PC-3 (cell line): ENCODE data around the gene LRRTM4. TPM values are rescaled to one million over a fixed set of nuclear protein-coding genes. Genes with fewer than 3 reads are reported as not detected.

Source experiments
- ATAC-seq: fragments of 200-7000 bp; cut with Tn5 transposase; 2 replicates; pipeline ENCODE4 v1.9.1; 2020; ENCODE audit warnings: mild to moderate bottlenecking, moderate library complexity
- BruUV-seq: library from RNA; stranded (reverse); fragments of 400-500 nt; replicated peaks from 2 replicates; lab custom pipeline; 2021; lab: Mats Ljungman, UMichigan
- CTCF ChIA-PET: fragments of 300-600 bp; sonication (Branson Sonifier 250); formaldehyde crosslinking; loops from one replicate; lab custom pipeline; 2022; ENCODE audit warnings: antibody characterized with exemption; lab: Charles Lee
- POLR2A ChIA-PET: fragments of 300-600 bp; sonication (Branson Sonifier 250); formaldehyde crosslinking; loops from one replicate; lab custom pipeline; 2022; ENCODE audit warnings: antibody characterized with exemption; ENCODE audit not compliant: unreplicated experiment; lab: Charles Lee
- DNase-seq: peaks from one replicate; pipeline ENCODE4 v3.0.0-alpha.2; 2015
- H2AFZ ChIP-seq: fragments of 300-600 bp; sonication (generic); 2 replicates; pipeline ENCODE4 v1.6.0; 2016; ENCODE audit warnings: antibody characterized with exemption, low read length
- H3F3A ChIP-seq: fragments of 300-600 bp; sonication (generic); one replicate; pipeline ENCODE4 v1.6.0; 2017; ENCODE audit warnings: antibody characterized with exemption, low read length, control low read depth, mild to moderate bottlenecking; ENCODE audit not compliant: unreplicated experiment
- H3K27ac ChIP-seq: fragments of 300-600 bp; sonication (generic); 2 replicates; pipeline ENCODE4 v1.5.1; 2016; ENCODE audit warnings: mild to moderate bottlenecking, low read length
- H3K27me3 ChIP-seq: fragments of 300-600 bp; sonication (generic); 2 replicates; pipeline ENCODE4 v1.6.1; 2016; ENCODE audit warnings: low read length, mixed read lengths
- H3K36me3 ChIP-seq: fragments of 300-600 bp; sonication (generic); 2 replicates; pipeline ENCODE4 v1.6.1; 2016; ENCODE audit warnings: low read depth, mixed run types, low read length, mixed read lengths
- H3K4me1 ChIP-seq: fragments of 300-600 bp; sonication (generic); 2 replicates; pipeline ENCODE4 v1.5.1; 2016; ENCODE audit warnings: low read length; ENCODE audit not compliant: insufficient read depth
- H3K4me2 ChIP-seq: fragments of 300-600 bp; sonication (generic); 2 replicates; pipeline ENCODE4 v1.6.0; 2016; ENCODE audit warnings: low read length
- H3K4me3 ChIP-seq: fragments of 300-600 bp; sonication (generic); 2 replicates; pipeline ENCODE4 v1.5.1; 2016; ENCODE audit warnings: mild to moderate bottlenecking, low read length, mixed read lengths
- H3K79me2 ChIP-seq: fragments of 300-600 bp; sonication (generic); 2 replicates; pipeline ENCODE4 v1.6.1; 2017; ENCODE audit warnings: low read length, mixed read lengths
- H3K9ac ChIP-seq: fragments of 300-600 bp; sonication (generic); 2 replicates; pipeline ENCODE4 v1.6.0; 2016; ENCODE audit warnings: mild to moderate bottlenecking, low read length
- H3K9me2 ChIP-seq: fragments of 300-600 bp; sonication (generic); replicated peaks from 2 replicates; pipeline ENCODE4 v1.6.1; 2016; ENCODE audit warnings: mixed run types, low read length, mixed read lengths
- H3K9me3 ChIP-seq: fragments of 300-600 bp; sonication (generic); 2 replicates; pipeline ENCODE4 v1.6.1; 2016; ENCODE audit warnings: low read length, mixed read lengths
- H4K20me1 ChIP-seq: fragments of 300-600 bp; sonication (generic); 2 replicates; pipeline ENCODE4 v1.6.1; 2016; ENCODE audit warnings: low read length, mixed read lengths
- EZH2 ChIP-seq: fragments of 300-600 bp; sonication (generic); IDR thresholded peaks from one replicate; pipeline ENCODE4 v1.6.1; 2017; ENCODE audit warnings: antibody characterized with exemption, mild to moderate bottlenecking, low read length; ENCODE audit not compliant: unreplicated experiment
- EZH2phosphoT487 ChIP-seq: fragments of 300-600 bp; sonication (generic); IDR thresholded peaks from 2 replicates; pipeline ENCODE4 v1.6.1; 2018; ENCODE audit warnings: mild to moderate bottlenecking, antibody characterized with exemption, low read length, borderline replicate concordance
- intact Hi-C: fragments of 100-400 bp; cut with micrococcal nuclease; formaldehyde crosslinking; loops from 2 replicates; pipeline ENCODE4 v1.9.0; 2023
- total RNA-seq: library from RNA; depleted of rRNA; stranded (reverse); fragments of >200 nt; gene quantifications from 2 replicates; pipeline ENCODE4 v1.2.3, GENCODE V29; 2014
- TF ChIP-seq, protein P1 (sequence below): fragments of 300-600 bp; sonication (generic); conservative IDR thresholded peaks from 2 replicates; pipeline ENCODE4 v1.5.1; 2017; ENCODE audit warnings: antibody characterized with exemption, low read depth, mild to moderate bottlenecking, low read length

LRRTM4 gene
- total RNA-seq, 1 experiment from 2014 or later, result not detected

DNA sequence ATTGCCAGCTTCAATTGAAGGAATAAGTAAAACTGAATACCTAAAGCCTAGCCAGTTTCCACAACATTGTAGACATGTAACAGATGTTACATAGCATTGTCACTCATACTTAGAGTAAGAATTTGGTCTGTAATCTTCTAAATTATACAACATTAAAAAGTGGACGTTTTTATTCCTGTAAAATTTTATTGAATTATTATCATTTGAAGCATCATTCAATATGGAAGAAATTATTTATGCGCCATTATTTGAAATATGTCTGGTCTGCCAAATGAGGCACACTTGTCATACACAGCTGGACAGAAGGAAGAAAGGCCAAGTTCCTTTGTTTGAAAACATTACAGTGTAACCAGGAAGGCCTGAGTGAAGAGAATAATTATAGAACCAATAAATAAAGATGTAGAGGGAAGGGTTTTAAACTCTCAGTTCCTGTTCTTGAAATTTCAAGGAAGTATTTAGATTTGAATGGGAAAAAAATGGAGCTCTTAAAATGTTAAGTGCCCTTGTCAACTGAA, 575.5 kb downstream of the LRRTM4 start:
- H3K9ac ChIP-seq, result no peak overlapping the region
- ATAC-seq (no peak), DNase-seq (no peak)
- TF ChIP-seq, protein P1, sequence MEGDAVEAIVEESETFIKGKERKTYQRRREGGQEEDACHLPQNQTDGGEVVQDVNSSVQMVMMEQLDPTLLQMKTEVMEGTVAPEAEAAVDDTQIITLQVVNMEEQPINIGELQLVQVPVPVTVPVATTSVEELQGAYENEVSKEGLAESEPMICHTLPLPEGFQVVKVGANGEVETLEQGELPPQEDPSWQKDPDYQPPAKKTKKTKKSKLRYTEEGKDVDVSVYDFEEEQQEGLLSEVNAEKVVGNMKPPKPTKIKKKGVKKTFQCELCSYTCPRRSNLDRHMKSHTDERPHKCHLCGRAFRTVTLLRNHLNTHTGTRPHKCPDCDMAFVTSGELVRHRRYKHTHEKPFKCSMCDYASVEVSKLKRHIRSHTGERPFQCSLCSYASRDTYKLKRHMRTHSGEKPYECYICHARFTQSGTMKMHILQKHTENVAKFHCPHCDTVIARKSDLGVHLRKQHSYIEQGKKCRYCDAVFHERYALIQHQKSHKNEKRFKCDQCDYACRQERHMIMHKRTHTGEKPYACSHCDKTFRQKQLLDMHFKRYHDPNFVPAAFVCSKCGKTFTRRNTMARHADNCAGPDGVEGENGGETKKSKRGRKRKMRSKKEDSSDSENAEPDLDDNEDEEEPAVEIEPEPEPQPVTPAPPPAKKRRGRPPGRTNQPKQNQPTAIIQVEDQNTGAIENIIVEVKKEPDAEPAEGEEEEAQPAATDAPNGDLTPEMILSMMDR, result no peak
- no peak for TF ChIP-seq EZH2
- BruUV-seq, result no TSS peak
- no peaks in the 10 kb centered on the region for H3F3A ChIP-seq
- H4K20me1 ChIP-seq, result no peaks in the 10 kb centered on the region
- ChIA-PET POLR2A (no interaction called here), CTCF (no interaction called here)
- no peak overlapping the region for H3K27ac ChIP-seq
- H3K4me2 ChIP-seq, result no peak overlapping the region
- no peaks in the 10 kb centered on the region for H3K4me1 ChIP-seq
- intact Hi-C loops, result no loop called here
- no peaks in the 10 kb centered on the region for H3K27me3 ChIP-seq
- 0 out of 2 replicates have a peak, but pooled peaks cover 8% of the 10 kb centered on the region for H3K9me3 ChIP-seq
- no peaks in the 10 kb centered on the region for H3K79me2 ChIP-seq
- H3K4me3 ChIP-seq, result no peak overlapping the region
- no peak overlapping the region for H2AFZ ChIP-seq
- H3K9me2 ChIP-seq, result no peaks in the 10 kb centered on the region
- no peaks in the 10 kb centered on the region for H3K36me3 ChIP-seq

DNA sequence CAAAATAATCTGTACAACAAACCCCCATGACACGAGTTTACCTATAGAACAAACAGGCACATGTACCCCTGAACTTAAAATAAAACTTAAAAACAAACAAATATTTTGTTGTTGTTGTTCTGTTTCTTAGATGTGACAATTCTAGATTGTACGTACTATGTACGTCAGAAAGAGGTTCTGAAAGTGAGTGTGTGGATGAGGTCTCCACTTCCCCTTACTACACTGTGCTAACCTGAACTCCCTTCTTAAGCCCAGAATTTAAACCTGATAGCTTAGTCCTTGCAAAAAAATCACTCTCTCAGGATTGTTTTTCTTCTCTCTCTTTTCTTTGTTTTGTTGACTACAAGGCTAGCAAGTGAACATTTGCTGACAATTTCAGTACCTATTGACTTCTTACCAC, 581.6 kb downstream of the LRRTM4 start:
- no peak for ATAC-seq
- POLR2A ChIA-PET, result no interaction called here
- no TSS peak for BruUV-seq

DNA sequence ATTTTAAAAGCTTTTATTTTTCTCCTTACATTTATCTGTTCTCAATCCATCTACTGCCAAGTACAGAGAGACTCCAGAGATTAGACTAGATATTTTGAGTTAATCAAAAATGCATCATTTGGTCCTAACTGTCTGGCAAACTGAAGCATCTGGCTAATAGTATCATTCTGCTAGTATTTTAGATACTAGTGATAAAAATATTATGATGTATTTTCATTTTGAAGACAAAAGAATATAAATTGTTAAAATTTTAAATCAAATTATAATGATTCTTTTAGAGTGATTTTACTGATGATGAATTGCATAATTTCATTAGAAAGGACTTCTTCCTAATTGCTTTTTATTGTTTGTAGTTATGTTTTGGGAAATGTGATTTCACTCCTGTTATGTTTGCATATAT, 584.0 kb downstream of the LRRTM4 start:
- no TSS peak for BruUV-seq
- intact Hi-C loops, result no loop called here
- no peak overlapping the region for H2AFZ ChIP-seq
- no peak overlapping the region for H3K27ac ChIP-seq
- no peaks in the 10 kb centered on the region for H3F3A ChIP-seq
- TF ChIP-seq EZH2phosphoT487, result no peak
- TF ChIP-seq, protein P1, result no peak
- TF ChIP-seq EZH2, result no peak
- POLR2A ChIA-PET, result no interaction called here
- no peak overlapping the region for H3K9ac ChIP-seq
- H3K9me3 ChIP-seq, result no peaks in the 10 kb centered on the region; the same call in 1 of the 2 replicates
- no peaks in the 10 kb centered on the region for H3K9me2 ChIP-seq
- no peaks in the 10 kb centered on the region for H3K4me1 ChIP-seq
- no peaks in the 10 kb centered on the region for H3K79me2 ChIP-seq
- H3K4me3 ChIP-seq, result no peak overlapping the region
- no peaks in the 10 kb centered on the region for H3K27me3 ChIP-seq
- DNase-seq (no peak), ATAC-seq (no peak)
- CTCF ChIA-PET, result no interaction called here
- no peak overlapping the region for H3K4me2 ChIP-seq
- no peaks in the 10 kb centered on the region for H3K36me3 ChIP-seq
- H4K20me1 ChIP-seq, result no peaks in the 10 kb centered on the region

More for the DNA sequence above, 581.6 kb downstream of the LRRTM4 start:
- Histone ChIP-seq H3K9ac (no peak overlapping the region), H3K36me3 (no peaks in the 10 kb centered on the region), H4K20me1 (no peaks in the 10 kb centered on the region), H3K27ac (no peak overlapping the region), H3K9me2 (no peaks in the 10 kb centered on the region), H3K4me2 (no peak overlapping the region), H3K79me2 (no peaks in the 10 kb centered on the region), H3F3A (no peaks in the 10 kb centered on the region), H2AFZ (no peak overlapping the region), H3K4me1 (no peaks in the 10 kb centered on the region), H3K27me3 (no peaks in the 10 kb centered on the region), H3K4me3 (no peak overlapping the region), H3K9me3 (peaks cover 5% of the 10 kb centered on the region; the same call in 1 of the 2 replicates)
- TF ChIP-seq, protein P1, result no peak
- TF ChIP-seq EZH2phosphoT487, result no peak
- no peak for TF ChIP-seq EZH2
- CTCF ChIA-PET, result no interaction called here
- DNase-seq, result no peak
- intact Hi-C loops, result no loop called here
